Measurements from ENCODE around the gene WDR7. TPM values are rescaled to one million over a fixed set of nuclear protein-coding genes. Genes with fewer than 3 reads are reported as not detected.

WDR7 gene
- total and polyA plus RNA-seq, 7 donors: 3.7 to 45.3 (median 28.5) TPM

DNA sequence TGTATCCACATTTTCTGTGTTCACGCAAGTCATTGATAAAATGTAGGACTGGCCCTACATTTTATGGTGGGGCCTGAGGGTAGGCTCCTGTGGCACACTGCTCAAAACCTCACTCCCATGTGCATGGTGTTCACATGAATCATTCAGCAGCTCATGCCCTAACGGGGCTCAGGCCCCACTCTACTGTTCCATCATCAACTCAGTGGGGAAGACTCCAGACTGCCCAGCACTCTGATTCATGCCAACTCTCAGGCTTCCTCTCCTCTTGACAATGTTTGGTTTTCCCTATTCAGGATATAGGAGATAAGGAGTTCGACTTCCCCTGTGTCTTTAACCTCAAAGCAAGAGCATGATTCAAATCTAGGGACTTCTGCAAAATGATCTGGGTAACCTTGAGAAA is 403.7 kb downstream of the WDR7 start:
- no peaks in the 10 kb centered on the region for H3K9me3 ChIP-seq

GRCh38 chr18:57057890-57058289 is 406.7 kb downstream of the WDR7 start:
- no peaks in the 10 kb centered on the region for H3K9me3 ChIP-seq
- intact Hi-C loops (cut with DNase I): no loop called here
- TF ChIP-seq POLR2AphosphoS5 (IDR thresholded peaks at IDR 0.05) (no peak), POLR2A (IDR thresholded peaks at IDR 0.05) (no peak), EP300 (IDR thresholded peaks at IDR 0.05) (no peak), CTCF (IDR thresholded peaks at IDR 0.05) (no peak)
- no peak overlapping the region for H3K4me3 ChIP-seq
- no peak overlapping the region for H3K27ac ChIP-seq
- DNase-seq: no peak
- H3K36me3 ChIP-seq: no peaks in the 10 kb centered on the region
- WGBS, 2 donors: 74 to 93% methylated on average over 6 of the region's 6 CpGs
- H3K4me1 ChIP-seq: no peaks in the 10 kb centered on the region
- peaks cover 0 to 6% (median 0%) of the 10 kb centered on the region in 3 donors for H3K27me3 ChIP-seq

More for the DNA sequence above, 403.7 kb downstream of the WDR7 start:
- Histone ChIP-seq H3K36me3 (no peaks in the 10 kb centered on the region), H3K4me3 (no peak overlapping the region), H3K27me3 (peaks cover 0 to 7% (median 0%) of the 10 kb centered on the region in 3 donors), H3K4me1 (no peaks in the 10 kb centered on the region), H3K27ac (no peak overlapping the region)
- WGBS, 2 donors: 81 to 91% methylated on average over 3 of the region's 3 CpGs
- intact Hi-C loops (cut with DNase I): no loop called here
- TF ChIP-seq POLR2AphosphoS5 (IDR thresholded peaks at IDR 0.05) (no peak), EP300 (IDR thresholded peaks at IDR 0.05) (no peak), CTCF (IDR thresholded peaks at IDR 0.05) (no peak), POLR2A (IDR thresholded peaks at IDR 0.05) (no peak)
- DNase-seq: no peak

GRCh38 chr18:57058734-57059133 is 407.6 kb downstream of the WDR7 start:
- Histone ChIP-seq H3K9me3 (no peaks in the 10 kb centered on the region), H3K4me1 (no peaks in the 10 kb centered on the region), H3K36me3 (no peaks in the 10 kb centered on the region), H3K27me3 (peaks cover 0 to 3% (median 0%) of the 10 kb centered on the region in 3 donors), H3K27ac (no peak overlapping the region), H3K4me3 (no peak overlapping the region)
- 87 to 89% methylated on average over 4 of the region's 4 CpGs for WGBS, 2 donors
- TF ChIP-seq POLR2AphosphoS5 (IDR thresholded peaks at IDR 0.05) (no peak), POLR2A (IDR thresholded peaks at IDR 0.05) (no peak), EP300 (IDR thresholded peaks at IDR 0.05) (no peak), CTCF (IDR thresholded peaks at IDR 0.05) (no peak)
- intact Hi-C loops (cut with DNase I): no loop called here
- DNase-seq: no peak

DNA sequence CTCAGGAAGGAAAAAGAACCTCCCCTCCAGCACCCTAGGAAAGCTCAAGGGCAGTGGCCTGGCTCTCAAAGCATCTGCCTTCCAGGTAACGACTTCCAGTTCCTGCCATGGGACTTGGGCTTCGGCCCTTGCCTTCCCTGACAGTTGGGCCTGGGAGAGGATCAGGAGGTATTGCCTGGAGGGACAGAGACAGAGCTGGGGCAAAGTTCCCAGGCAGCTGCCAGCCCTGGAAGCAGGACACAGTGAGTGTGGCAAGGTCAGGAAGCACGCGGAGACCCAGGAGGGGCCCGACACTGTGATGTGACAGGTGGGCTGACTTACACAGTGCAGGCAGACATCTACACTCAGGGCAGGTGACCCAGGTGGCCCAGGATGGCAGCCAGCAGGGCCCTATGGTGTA is 408.2 kb downstream of the WDR7 start:
- 92 to 93% methylated on average over 5 of the region's 5 CpGs for WGBS, 2 donors
- Histone ChIP-seq H3K36me3 (no peaks in the 10 kb centered on the region), H3K4me1 (no peaks in the 10 kb centered on the region), H3K4me3 (no peak overlapping the region), H3K27ac (no peak overlapping the region), H3K27me3 (peaks cover 0 to 3% (median 0%) of the 10 kb centered on the region in 3 donors), H3K9me3 (no peaks in the 10 kb centered on the region)
- no peak for DNase-seq
- intact Hi-C loops (cut with DNase I): no loop called here
- TF ChIP-seq CTCF (IDR thresholded peaks at IDR 0.05): no peak
- TF ChIP-seq POLR2AphosphoS5 (IDR thresholded peaks at IDR 0.05): no peak
- TF ChIP-seq EP300 (IDR thresholded peaks at IDR 0.05): no peak
- TF ChIP-seq POLR2A (IDR thresholded peaks at IDR 0.05): no peak

DNA sequence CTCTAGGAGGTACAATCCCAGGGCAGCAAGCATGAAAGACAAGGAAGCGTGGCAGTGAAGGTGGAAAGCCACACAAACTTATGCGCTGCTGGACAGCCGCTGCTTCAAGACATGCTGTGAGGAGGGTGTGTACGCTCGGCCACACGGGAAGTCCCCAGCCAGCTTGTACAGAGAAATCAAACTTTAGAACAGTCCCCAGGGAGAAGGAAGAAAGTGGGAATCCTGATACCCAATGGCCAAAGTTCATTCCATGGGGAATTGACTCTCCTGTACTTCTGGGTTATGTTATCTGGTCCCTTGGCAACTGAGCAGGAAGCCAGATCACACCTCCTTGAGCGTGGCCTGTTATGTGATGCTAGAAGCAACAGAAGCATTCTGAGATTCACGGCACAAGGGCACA is 409.7 kb downstream of the WDR7 start:
- H3K27ac ChIP-seq: no peak overlapping the region
- no peaks in the 10 kb centered on the region for H3K4me1 ChIP-seq
- no peaks in the 10 kb centered on the region for H3K36me3 ChIP-seq
- H3K9me3 ChIP-seq: no peaks in the 10 kb centered on the region
- H3K27me3 ChIP-seq: peaks cover 0 to 3% (median 0%) of the 10 kb centered on the region in 3 donors
- 27 to 69% methylated on average over 8 of the region's 8 CpGs for WGBS, 2 donors
- DNase-seq: no peak
- intact Hi-C loops (cut with DNase I): no loop called here
- no peak overlapping the region for H3K4me3 ChIP-seq
- TF ChIP-seq EP300 (IDR thresholded peaks at IDR 0.05) (no peak), POLR2AphosphoS5 (IDR thresholded peaks at IDR 0.05) (no peak), POLR2A (IDR thresholded peaks at IDR 0.05) (no peak), CTCF (IDR thresholded peaks at IDR 0.05) (no peak)
